ENCODE data around the gene MTPN. TPM values are rescaled to one million over a fixed set of nuclear protein-coding genes. Genes with fewer than 3 reads are reported as not detected.

MTPN gene
- total RNA-seq, 1 donor from 2014 or later: 173 TPM

DNA sequence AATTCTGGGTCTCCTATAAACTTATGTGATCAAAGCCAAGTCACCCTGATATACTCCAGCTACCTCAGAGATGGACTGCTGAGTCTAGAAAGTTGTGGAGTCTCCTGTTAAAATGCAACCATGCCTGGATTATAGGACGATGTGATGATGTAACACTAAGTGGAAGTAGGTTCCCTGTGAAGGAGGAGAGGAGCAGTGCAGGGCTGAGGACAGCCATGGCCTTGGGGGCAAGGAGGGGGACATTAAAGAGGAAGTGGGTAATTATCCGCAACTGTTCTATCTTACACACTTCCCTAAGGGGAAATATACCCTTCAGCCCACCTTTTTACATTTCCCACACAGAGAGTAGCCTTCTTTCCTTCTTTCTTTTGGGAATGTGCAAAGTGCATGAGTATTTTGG, 63.8 kb downstream of the MTPN start:
- Mint-ChIP-seq H3K9me3 (ENCODE audit: unreplicated experiment) (peaks cover 2% of the 10 kb centered on the region), H3K27me3 (ENCODE audit: low read depth, unreplicated experiment) (no peaks in the 10 kb centered on the region), H3K4me1 (ENCODE audit: low read depth, unreplicated experiment) (no peaks in the 10 kb centered on the region), H3K36me3 (ENCODE audit: low read depth, unreplicated experiment) (no peaks in the 10 kb centered on the region), H3K27ac (ENCODE audit: unreplicated experiment) (no peak overlapping the region), H3K4me3 (ENCODE audit: unreplicated experiment) (no peak overlapping the region)
- no peak overlapping the region for H2AFZ ChIP-seq (ENCODE audit: low read depth, low read length)
- FAIRE-seq (no peak), DNase-seq (ENCODE audit: low read depth) (no peak)
- no peak overlapping the region for H3K27ac ChIP-seq (ENCODE audit: low read depth, low read length)
- no peak overlapping the region for H3K4me3 ChIP-seq (ENCODE audit: insufficient read depth, low read depth, low read length)
- no peaks in the 10 kb centered on the region for H3K36me3 ChIP-seq (ENCODE audit: insufficient read depth, low read length)
- no peaks in the 10 kb centered on the region for H3K9me3 ChIP-seq (ENCODE audit: insufficient read depth, low read depth, low read length)
- no peak overlapping the region for H3K4me2 ChIP-seq (ENCODE audit: low read length)
- H3K9ac ChIP-seq (ENCODE audit: low read length): no peak overlapping the region
- no peaks in the 10 kb centered on the region for H3K27me3 ChIP-seq (ENCODE audit: insufficient read depth, low read length)
- TF ChIP-seq, protein P1, sequence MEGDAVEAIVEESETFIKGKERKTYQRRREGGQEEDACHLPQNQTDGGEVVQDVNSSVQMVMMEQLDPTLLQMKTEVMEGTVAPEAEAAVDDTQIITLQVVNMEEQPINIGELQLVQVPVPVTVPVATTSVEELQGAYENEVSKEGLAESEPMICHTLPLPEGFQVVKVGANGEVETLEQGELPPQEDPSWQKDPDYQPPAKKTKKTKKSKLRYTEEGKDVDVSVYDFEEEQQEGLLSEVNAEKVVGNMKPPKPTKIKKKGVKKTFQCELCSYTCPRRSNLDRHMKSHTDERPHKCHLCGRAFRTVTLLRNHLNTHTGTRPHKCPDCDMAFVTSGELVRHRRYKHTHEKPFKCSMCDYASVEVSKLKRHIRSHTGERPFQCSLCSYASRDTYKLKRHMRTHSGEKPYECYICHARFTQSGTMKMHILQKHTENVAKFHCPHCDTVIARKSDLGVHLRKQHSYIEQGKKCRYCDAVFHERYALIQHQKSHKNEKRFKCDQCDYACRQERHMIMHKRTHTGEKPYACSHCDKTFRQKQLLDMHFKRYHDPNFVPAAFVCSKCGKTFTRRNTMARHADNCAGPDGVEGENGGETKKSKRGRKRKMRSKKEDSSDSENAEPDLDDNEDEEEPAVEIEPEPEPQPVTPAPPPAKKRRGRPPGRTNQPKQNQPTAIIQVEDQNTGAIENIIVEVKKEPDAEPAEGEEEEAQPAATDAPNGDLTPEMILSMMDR (IDR thresholded peaks at IDR 0.05; ENCODE audit: insufficient read depth, low read depth, low read length): no peak
- H3K79me2 ChIP-seq (ENCODE audit: insufficient read depth, low read length): no peaks in the 10 kb centered on the region
- no peaks in the 10 kb centered on the region for H4K20me1 ChIP-seq (ENCODE audit: insufficient read depth, low read length)
- H3K4me1 ChIP-seq (ENCODE audit: insufficient read depth, low read length): no peaks in the 10 kb centered on the region

DNA sequence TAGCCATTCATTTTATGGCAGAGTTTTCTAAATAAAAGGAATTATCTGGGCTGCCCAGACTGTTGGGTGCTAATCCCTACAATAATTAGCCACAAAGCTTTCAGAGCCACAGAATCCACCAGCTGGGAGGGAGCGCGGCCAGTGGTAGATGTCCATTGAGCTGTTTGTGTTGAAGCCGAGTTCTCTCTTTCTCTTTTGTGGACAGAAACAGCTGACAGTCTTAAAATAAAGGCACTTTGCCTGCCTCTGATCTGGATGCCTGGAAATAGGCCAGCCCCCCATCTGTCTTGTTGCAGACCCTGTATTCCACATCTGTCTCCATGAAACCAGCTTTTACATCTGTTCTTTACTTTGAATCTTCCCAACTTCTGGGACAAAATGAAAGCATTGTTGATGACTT, 66.1 kb downstream of the MTPN start:
- Mint-ChIP-seq H3K27ac (ENCODE audit: unreplicated experiment) (no peak overlapping the region), H3K4me3 (ENCODE audit: unreplicated experiment) (no peak overlapping the region), H3K36me3 (ENCODE audit: low read depth, unreplicated experiment) (no peaks in the 10 kb centered on the region), H3K27me3 (ENCODE audit: low read depth, unreplicated experiment) (no peaks in the 10 kb centered on the region), H3K4me1 (ENCODE audit: low read depth, unreplicated experiment) (no peaks in the 10 kb centered on the region), H3K9me3 (ENCODE audit: unreplicated experiment) (peaks cover 2% of the 10 kb centered on the region)
- no peak overlapping the region for H3K9ac ChIP-seq (ENCODE audit: low read length)
- H3K27me3 ChIP-seq (ENCODE audit: insufficient read depth, low read length): no peaks in the 10 kb centered on the region
- no peak overlapping the region for H3K4me2 ChIP-seq (ENCODE audit: low read length)
- H3K4me3 ChIP-seq (ENCODE audit: insufficient read depth, low read depth, low read length): no peak overlapping the region
- H3K27ac ChIP-seq (ENCODE audit: low read depth, low read length): no peak overlapping the region
- no peaks in the 10 kb centered on the region for H3K9me3 ChIP-seq (ENCODE audit: insufficient read depth, low read depth, low read length)
- no peaks in the 10 kb centered on the region for H3K79me2 ChIP-seq (ENCODE audit: insufficient read depth, low read length)
- TF ChIP-seq, protein P1 (IDR thresholded peaks at IDR 0.05; ENCODE audit: insufficient read depth, low read depth, low read length): no peak
- no peak overlapping the region for H2AFZ ChIP-seq (ENCODE audit: low read depth, low read length)
- DNase-seq (ENCODE audit: low read depth): no peak
- H4K20me1 ChIP-seq (ENCODE audit: insufficient read depth, low read length): no peaks in the 10 kb centered on the region
- no peaks in the 10 kb centered on the region for H3K36me3 ChIP-seq (ENCODE audit: insufficient read depth, low read length)
- H3K4me1 ChIP-seq (ENCODE audit: insufficient read depth, low read length): no peaks in the 10 kb centered on the region
- no peak for FAIRE-seq

DNA sequence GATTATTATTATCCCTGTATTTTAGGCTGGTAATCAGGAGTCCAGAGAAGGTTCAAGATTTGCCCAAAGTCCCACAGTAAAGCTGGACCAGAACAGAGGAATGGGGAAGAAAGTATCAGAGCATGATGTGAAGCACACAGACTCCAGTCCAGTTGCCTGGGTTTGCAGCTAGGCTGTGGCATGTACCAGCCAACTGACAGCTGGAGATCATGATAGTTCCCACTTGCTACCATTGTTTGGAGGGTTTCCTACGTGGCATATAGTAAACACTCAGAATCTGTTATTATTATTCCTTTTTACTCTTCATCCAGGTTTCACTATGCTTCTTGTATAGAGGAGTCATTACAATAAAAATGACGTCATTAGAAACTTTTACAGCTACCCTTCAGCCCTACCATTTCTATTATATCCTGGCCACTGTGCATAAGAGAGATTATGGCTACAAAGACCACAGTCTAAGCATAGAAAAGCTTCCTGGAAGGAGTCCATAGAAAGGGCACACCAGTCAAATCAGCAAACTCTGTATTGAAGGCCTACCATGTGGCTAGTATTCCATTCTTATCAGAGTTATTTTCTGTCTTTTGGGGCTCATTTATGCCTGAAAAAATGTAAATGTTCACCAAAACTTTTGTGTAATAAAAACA, 66.6 kb downstream of the MTPN start:
- Histone ChIP-seq H3K36me3 (ENCODE audit: insufficient read depth, low read length) (no peaks in the 10 kb centered on the region), H3K79me2 (ENCODE audit: insufficient read depth, low read length) (no peaks in the 10 kb centered on the region), H3K9ac (ENCODE audit: low read length) (no peak overlapping the region), H3K4me1 (ENCODE audit: insufficient read depth, low read length) (no peaks in the 10 kb centered on the region), H3K4me3 (ENCODE audit: insufficient read depth, low read depth, low read length) (no peak overlapping the region), H2AFZ (ENCODE audit: low read depth, low read length) (no peak overlapping the region), H3K27ac (ENCODE audit: low read depth, low read length) (no peak overlapping the region), H3K9me3 (ENCODE audit: insufficient read depth, low read depth, low read length) (no peaks in the 10 kb centered on the region), H3K27me3 (ENCODE audit: insufficient read depth, low read length) (no peaks in the 10 kb centered on the region), H4K20me1 (ENCODE audit: insufficient read depth, low read length) (no peaks in the 10 kb centered on the region), H3K4me2 (ENCODE audit: low read length) (no peak overlapping the region)
- peaks cover 2% of the 10 kb centered on the region for H3K9me3 Mint-ChIP-seq (ENCODE audit: unreplicated experiment)
- no peak overlapping the region for H3K27ac Mint-ChIP-seq (ENCODE audit: unreplicated experiment)
- H3K4me1 Mint-ChIP-seq (ENCODE audit: low read depth, unreplicated experiment): no peaks in the 10 kb centered on the region
- no peak for TF ChIP-seq EZH2 (IDR thresholded peaks at IDR 0.05; ENCODE audit: insufficient read depth, low read length)
- TF ChIP-seq, protein P1 (IDR thresholded peaks at IDR 0.05; ENCODE audit: insufficient read depth, low read depth, low read length): no peak
- FAIRE-seq: no peak
- H3K27me3 Mint-ChIP-seq (ENCODE audit: low read depth, unreplicated experiment): no peaks in the 10 kb centered on the region
- no peak for DNase-seq (ENCODE audit: low read depth)
- H3K36me3 Mint-ChIP-seq (ENCODE audit: low read depth, unreplicated experiment): no peaks in the 10 kb centered on the region
- H3K4me3 Mint-ChIP-seq (ENCODE audit: unreplicated experiment): no peak overlapping the region
